Stimulated activated CD4-positive, alpha-beta T cell treated with anti-CD3 and anti-CD28 coated beads, Interleukin-15, amount 100 ng/mL, for 24 hours (primary cell): ENCODE results near the gene NGB.
"Not testable (repeated sequence)": the region's sequence is repeated elsewhere in the genome, so short reads cannot be mapped to it uniquely, and the experiment has no call there.

Experiments used
- DNase-seq: peaks from one replicate; pipeline ENCODE4 v3.0.0-alpha.2; 2020

The NGB gene, protein sequence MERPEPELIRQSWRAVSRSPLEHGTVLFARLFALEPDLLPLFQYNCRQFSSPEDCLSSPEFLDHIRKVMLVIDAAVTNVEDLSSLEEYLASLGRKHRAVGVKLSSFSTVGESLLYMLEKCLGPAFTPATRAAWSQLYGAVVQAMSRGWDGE

DNA sequence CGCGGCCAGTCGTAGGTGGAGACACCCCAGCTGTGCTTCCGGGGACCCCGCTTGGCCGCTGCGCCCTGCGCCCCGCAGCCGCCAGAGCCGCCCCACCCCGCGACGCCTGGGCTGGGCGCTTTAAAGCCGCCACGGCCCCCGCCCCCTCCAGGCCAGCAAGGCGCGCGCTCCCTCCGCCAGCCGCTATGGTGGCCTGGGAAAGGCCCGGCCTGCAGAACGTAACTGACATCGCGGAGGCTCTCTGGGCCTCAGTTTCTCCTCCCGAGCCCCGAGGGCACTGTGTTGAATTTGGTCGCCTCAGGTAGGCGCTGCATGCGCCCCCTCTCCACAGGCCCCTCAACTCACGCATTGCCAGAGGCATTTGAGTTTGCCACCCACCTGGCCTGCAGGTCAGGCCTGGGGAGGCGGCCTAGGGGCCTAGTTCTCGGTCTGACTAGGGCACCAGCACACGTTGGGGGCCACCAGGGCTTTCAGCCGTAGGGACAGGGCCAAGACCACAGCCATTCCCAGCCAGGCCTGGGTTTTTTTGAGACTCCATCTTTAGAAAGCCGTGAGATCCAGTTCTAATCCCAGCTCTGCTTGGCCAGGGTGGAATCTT is at the start of gene NGB:
NGB (minus strand) TSS at position 94 of the 598 bp plus-strand sequence. CDS start 269 bp downstream, outside the sequence.
- no peak for DNase-seq

DNA sequence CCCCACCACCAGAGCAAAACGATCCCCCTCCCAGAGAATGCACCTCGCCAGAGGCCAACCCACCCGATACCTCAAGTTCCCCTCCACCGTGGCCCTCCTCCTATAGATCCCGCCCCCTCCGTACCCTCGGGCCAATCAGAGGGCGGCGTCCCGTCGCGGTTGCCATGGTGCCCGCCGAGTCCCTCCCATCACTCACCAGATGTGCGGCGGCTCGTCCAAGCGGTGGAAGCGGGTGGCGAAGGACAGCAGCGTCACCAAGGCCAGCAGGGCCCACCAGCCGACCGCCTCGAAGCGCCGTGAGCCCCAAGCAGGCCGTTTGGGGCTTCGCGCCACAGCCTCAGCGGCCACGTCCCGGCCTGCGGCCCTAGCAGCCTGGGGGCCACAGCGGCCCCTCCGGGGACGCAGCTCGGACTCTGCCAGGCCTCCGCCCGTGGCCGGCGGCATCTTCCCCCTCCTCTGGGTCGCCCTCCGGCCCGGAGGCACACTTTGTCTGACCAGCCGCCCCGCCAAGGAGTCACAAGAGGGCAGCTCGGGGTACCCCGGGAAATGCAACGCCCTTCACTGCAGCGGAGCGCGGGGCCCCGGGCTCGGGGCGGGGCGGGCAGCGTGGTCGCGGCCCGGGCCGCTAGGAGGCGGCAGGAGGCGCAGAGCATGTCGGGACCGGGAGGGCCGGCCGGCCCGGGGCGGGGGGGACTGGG is 49.4 kb upstream of the NGB start, which contains the start of gene POMT2:
POMT2 (minus strand) TSS at position 646 of the 698 bp plus-strand sequence; CDS start at position 444, 202 bp downstream.
- peak; percentile 94 for DNase-seq

DNA sequence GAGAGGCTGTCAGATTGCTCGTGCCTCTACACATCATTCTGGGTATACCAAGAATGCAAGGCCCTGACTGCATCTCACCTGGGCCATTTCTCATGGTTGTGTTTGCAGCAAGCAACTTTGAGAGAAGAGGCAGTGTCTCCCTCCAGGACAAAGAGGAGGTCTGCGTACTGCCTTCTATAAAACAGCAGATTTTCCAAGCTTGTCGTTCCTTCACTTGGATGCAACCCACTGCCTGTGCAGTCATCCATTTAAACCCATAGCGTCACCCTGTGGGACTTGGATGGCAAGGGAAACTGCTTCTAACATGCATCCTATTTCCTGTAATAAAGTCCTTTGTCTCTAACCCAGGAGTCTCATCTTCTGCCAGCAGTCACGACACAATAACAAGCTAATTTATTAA is 48.4 kb upstream of the NGB start:
- no peak for DNase-seq

DNA sequence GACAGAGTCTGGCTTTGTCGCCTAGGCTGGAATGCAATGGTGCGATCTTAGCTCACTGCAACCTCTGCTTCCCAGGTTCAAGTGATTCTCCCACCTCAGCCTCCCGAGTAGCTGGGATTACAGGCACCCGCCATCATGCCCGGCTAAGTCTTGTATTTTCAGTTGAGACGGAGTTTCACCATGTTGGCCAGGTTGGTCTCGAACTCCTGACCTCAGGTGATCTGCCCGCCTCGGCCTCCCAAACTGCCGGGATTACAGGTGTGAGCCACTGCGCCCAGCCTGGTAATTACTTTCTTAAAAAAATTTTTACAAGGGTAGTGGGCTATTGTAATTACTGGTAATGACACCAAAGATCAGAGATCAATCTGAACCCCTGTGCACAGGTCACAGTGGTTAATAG is 47.8 kb upstream of the NGB start:
- not testable (repeated sequence) for DNase-seq

DNA sequence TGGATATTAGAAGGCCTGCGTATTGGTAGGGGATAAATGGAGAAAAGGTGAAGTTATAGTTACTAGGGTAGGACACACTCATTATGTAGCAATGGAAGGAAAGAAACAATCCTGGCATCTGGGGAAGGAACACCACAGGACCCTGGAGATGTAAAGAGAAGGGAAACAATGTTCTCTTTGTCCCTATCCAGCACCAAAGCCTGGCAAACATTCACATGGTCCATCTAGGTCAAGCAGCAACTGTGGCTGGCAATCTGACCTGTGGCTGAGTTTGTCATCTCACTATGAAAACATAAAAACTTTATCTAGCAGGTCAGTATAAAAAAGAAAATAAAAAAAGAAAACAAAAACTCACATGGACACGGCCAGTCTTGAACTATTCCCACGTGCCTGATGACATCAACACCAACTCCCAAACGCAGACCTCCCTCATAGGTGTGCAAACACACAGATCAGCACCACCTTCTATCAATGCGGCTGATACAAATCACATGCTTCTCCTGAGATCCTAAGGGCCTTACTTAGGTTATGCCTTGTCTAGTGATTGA is 47.1 kb upstream of the NGB start:
- DNase-seq: no peak

DNA sequence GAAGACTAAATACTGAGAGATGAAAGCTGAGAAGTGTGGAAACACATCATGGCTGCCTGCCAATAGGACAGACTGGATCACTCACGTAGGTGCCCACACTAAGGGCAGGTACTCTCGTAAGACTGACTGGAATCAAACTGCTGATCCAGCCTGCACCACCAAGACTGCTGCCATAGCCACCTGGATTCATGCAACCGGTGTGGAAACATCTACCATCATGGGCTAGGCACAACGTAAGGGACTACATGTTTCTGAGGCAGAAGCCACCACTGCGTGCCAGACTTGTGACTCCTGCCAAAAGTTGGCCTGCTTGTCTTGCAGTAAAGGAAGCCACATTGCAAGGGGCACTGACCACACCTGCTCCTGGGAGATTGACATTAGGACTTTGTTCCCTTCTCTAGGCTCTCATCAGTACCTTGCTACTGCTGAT is 45.9 kb upstream of the NGB start:
- DNase-seq: no peak

DNA sequence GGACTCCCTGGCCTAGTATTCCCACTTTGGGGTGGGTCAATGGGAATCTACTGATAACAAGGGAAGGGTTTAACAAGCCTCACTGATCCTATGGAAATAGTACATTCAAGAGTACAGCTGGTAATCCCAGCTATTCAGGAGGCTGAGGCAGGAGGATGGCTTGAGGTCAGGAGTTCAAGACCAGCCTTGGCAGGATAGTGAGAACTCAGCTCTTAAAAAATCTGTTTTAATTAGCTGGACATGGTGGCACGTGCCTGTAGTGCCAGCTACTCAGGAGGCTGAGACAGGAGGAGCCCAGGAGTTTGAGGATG is 45.1 kb upstream of the NGB start:
- no peak for DNase-seq

DNA sequence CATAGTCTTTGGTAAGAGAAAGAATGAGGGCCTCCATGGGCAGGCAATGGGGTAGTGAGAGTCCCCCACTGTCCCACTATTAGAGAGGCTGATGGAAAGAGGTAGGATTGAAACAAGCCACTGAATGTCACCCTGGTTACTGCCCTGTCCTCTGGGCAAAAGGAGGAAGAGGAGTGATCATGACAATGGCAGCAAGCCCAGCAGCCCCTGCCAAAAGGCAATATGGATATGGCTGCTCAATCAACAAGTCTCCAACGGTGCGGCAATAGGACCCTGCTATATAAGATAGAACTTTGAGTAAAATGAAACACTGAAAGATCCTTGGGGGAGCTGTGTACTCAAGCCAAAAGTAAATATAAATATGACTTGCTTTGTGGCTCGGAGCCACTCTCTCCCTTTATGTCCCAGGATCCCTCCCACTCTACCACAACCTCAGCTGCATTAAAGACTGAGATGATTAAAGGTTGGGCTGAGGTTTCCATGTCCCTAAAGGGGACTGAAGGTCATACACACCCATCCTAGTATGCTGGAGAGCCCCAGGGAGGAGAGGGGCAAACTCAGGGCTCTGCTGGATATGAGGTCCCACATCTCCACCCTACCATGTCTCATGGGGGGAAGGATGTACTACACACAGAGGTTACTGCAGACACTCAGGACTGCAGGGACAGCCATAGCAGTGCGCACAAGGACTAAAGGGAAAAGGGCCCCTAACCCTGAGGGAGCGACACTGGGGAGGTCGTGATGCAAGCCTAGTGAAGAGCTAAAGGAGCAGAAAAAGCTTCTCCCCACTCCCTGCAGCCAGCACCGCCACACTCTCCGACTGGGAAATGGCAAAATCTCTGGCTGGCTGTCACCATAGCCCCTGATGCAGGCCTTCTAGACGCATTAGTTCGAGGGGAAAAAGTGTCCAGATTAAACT is 43.8 kb upstream of the NGB start:
- DNase-seq: no peak

DNA sequence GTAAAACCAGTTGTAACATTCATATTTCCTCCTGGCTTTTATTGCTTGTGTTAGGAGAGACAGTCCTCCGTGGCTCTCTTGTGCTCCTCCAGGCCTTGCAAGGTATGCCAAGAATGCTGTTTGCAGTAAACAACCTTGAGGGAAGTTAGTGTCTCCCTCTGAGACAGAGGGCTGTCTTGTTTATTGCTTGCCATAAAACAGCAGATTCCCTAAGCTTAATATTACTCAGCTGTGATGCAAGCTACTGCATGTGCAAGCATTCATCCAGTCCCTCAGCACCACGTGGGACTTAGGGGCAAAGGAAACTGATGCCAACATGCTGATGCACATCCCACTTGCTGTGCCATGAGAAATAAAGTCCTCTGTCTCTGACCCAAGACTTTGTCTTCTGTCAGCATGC is 43.0 kb upstream of the NGB start:
- no peak for DNase-seq

DNA sequence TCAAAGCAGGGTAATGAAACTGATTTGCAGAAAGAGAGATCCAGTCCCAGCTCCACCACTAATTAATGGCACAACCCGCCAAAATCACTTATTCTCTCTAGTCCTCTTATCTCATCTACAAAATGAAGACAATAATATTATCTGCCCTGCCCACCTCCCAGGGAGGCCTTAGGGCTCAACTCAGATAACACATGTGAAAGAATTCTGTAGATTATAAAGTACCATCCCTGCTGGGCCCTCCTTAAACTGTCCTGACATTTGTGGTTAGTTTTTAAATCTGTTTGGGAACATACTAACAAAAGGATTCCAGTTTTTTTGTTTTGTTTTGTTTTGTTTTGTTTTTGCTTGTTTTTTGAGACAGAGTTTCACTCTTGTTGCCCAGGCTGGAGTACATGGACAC is 42.4 kb upstream of the NGB start:
- DNase-seq: no peak

DNA sequence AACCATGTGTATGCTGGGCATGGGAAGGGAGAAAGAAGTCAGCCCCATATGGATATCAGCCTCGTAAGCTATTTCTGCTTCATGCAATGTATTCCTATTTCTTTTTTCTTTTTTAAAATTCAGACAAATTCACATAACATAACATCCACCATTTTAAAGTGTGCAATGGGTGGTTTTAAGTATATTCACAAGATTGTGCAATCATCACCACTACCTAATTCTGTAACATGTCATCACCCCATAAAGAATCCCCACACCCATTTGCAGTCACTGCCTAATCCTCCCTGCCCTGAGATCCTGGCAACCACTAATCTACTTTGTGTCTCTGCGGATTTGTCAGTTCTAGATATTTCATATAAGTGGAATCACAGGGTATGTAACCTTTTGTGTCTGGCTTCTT is 40.2 kb upstream of the NGB start:
- DNase-seq: no peak

DNA sequence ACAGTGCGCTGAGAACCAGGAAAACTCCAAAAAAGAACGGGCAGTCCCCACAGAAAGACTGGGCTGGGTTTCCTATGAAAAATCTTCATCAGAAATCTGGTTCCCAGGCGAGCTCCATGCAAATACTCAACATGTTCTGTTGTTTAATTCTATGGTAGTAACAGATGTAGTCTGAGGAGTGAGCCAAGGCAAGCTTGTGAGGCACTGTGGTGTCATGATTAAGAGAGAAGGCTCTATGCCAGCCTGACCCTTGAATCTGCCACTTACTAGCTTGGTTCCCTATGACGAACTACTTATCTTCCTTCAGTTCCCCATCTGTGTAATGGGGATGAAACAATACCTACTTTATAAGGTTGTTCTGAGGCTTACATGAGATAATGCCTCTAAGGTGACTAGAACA is 39.0 kb upstream of the NGB start:
- no peak for DNase-seq

DNA sequence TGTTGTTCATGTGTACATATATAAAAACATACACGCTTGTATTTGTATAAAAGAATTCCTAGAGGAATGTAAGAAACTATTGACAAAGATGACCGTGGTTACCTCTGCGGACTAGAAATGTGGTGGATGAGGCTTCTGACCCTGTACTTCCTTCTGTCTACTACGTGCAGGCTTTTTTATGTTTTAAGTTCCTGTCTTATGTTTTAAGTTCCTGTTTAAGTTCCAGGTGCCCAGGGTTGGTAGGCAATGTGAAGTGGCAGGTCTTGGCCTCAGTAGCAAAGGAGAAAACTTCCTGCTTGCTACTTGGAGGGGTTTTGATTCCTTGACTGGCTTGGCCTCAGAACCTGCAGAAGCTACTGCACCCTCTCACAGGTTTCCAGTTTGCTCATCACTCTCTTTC is 38.1 kb upstream of the NGB start:
- no peak for DNase-seq

DNA sequence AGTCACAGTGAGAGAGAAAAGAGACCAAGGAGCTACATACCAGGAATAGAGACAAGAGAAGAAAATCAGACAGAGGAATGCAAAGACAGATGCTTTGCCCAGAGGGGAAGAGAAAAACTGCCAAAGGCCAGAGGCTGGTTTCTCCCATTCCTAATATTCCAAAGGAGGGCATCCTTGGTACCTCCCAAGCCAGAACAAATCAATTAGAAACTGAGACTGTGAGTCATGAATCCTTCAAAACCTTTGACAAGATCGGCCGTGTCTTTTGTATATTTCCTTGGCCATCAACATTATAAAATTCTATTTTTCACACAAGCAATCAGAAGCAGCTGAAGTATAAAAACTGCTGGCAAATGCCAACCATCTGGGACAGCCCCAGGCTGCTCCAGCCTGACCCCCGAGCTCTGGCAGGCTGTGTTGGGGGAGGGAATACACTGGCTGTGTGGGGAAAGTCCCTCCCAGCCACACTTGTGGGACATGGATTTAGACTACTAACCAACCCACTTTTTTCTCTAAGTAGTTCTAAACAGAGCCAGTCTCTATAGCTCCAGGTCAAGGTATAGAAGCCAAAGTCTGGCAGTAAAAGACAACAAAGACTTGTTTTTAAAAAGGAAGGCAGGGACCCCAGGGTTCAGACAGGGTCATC is 36.0 kb upstream of the NGB start:
- DNase-seq: no peak

DNA sequence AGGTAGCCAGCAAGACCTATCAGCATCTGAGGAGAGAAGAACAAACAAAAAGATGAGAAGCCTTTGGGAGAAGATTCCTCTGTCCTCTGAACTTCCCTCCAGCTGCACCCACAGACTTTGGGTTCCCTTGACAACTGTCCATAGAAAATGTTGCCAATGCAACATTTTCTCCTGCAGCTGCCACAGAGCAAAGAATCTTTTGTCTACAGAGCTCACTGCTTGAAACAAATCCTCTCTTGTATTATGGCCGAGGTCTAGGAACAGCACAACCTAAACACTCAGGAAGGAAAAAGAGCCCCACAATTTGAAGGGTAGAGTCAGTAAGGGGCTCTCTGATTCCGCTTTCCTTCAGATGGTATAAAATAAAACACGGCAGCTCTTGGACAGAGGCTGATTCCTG is 35.4 kb upstream of the NGB start:
- DNase-seq: no peak

DNA sequence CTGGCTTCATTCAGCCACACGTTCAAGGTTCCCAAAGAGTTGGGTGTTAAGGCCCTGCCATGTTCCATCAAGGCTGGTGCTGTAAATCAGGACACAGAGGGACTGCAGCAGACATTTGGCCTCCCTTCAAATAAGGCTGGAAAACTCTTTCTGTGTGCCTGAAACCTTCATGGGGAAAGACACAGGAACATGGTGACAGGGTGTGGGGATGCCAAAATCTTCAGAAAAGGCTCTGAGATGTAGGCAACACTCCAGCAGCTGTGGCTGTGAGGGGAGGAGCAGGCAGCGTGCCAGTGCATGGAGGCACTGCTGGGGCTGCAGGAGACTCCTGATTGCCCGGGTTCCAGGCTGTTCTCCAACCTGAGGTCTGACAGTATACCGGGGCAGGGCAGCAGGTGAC is 34.7 kb upstream of the NGB start:
- no peak for DNase-seq

DNA sequence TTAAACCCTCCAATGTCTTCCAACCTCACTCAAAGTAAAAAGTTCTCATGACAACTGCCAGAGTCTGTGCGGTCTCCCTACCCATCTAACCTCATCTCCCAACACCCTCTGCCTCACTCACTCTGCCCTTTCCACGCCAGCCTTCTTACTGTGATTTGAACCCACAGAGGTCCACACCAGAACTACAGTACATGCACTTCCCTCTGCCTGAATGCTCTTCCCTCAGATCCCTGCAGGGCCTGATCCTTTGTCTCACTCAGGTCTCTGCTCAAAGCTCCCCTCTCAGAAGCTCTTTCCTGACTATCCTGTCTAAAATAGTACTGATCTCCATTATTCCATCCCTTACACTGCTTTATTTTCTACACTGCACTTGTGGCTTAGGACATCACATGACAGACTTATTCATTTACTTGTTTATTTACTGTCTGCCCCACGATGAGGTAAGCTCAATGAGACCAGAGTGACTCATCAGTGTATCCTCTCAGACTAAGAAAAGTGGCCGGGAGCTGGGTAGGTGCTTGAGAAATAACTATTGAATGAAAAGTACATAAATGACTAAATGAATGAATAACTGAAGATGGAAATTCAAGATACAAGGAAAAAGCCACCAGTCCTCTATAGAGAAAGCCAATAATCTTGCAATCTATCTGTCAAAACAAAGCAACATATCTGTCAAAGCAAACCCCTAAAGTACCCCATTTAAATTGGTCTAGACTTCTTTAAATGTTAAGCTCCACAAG is 32.6 kb upstream of the NGB start:
- peak; percentile 55 for DNase-seq

DNA sequence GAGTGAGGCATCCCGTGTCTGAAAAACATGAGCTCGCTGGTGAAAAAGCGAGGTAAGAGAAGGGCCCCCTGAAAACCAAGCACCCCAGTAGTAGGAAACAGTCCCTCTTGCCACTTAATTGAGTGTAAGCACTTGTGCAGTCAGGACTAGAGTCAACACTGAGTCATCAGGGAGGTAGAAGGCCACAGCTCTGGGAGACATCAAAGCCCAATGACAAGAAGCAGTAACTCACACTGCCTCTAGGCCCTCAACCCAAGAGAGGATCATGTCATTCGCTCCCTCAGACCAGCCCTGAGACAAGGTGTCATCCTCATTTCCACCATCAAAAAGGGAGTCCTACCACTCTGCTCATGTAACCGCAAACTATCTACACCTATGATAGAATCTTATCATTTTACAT is 31.9 kb upstream of the NGB start:
- peak; percentile 56 for DNase-seq

DNA sequence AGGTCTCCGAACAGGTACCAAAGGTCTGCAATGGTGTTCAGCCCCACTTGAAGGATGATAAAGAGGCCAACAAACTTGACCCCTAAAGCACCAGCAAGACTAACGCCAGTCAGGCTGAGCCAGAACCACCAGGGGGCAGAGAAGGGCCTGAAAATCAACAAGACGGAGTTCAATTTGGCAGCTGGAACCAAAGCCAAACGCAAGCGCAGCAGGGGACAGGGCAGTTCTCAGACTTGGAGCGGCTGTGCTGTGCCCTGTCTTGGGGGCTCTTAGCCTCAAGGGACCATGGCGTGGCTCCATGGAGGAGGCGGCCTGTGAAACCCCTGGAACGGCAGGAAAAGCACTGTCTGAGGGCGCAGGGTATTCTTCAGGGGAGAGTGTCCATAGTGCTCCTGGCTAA is 30.1 kb upstream of the NGB start:
- peak; percentile 71 for DNase-seq

DNA sequence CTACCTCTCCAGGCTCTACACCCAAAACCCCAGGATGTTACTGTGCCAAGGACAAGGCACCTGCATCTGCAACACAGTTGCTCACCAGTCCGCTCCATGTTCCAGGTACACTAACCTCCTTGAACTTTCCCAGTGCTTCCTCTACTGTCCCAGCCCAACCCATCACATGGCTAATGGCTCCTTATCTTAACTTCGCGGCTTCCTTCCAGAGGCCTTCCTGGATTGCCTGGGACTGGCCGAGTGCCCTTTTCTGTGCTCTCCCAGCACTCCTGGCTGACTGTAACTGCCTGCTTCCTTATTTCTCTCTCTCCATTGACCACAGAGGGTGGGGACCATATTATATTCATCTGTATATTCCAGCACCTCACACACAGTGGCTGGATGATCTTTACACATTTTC is 28.8 kb upstream of the NGB start:
- DNase-seq: no peak

DNA sequence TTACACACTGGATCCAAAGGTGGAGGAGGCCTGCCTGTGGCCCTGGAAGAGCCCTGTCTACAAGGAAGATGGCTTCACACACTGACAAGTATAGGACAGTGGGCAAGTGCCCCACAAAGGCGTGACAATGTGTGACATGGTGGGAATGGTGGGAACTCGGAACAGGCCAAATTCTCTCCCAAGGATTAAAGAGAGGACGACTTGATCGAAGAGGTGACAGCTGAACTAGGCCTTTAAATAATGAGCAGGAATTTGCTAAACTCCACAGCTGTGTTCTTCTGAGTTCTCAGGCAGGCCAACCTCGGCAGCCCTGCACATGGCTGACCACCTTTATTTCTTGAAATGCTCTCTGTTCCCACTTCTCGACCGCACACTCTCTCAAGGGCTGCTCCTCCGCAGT is 25.9 kb upstream of the NGB start:
- DNase-seq: no peak

DNA sequence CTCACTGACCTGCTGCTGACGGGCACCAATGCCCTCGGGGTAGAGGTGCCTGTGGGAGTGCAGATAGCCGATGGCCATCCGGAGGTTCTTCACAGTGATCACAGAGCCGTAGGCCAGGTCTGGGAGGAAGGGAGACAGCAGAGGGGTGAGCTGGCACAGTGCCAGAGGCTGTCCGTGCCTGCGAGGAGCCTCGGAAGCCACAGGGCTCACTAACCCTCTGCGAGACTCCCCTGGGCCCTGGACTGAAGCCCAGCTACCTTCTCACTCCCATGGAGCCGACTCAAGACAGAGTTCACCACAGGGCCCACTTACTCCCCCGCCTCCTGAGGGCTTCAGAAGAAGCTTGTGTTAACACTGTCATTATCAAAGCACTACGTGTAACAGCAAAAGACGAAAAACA is 25.1 kb upstream of the NGB start:
- no peak for DNase-seq
